NCI-H146 treated with DMSO at 0.1 percent for 48 hours (cell line): ENCODE results near the gene PYGB.

Experiments used
- DNase-seq: peaks from one replicate; lab custom pipeline; 2025; ENCODE audit not compliant: unreplicated experiment; lab: John Stamatoyannopoulos, UW

PYGB gene

GRCh38 chr20:25269057-25269832 is 21.4 kb downstream of the PYGB start:
- no peak for DNase-seq

- no peak for DNase-seq
Measured at GRCh38 chr20:25269833-25270170, 21.9 kb downstream of the PYGB start.

- DNase-seq: peak; percentile 93
Measured at GRCh38 chr20:25270829-25271251, 23.0 kb downstream of the PYGB start.

- no peak for DNase-seq
Measured at GRCh38 chr20:25271486-25272222, 23.8 kb downstream of the PYGB start.

GRCh38 chr20:25272223-25273000 is 24.5 kb downstream of the PYGB start:
- DNase-seq: no peak

DNA sequence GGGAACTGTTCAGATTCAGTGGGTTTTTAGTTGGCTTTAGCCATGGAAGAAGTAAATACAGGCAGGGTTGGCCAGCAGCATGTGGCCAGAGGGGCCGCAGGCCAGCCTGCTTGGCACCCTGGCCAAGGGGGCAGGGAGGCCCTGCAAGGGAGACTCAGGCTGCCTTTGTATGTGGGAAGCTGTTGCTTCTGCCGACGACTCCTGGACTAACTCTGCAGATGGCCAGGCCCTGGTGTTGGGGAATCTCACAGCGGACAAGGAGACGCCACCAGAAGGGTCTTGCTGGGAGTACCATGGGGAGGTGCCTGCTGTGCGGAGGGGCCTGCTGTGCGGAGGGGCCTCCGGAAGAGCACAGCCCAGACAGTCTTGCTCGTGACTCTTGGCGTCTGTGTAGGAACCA is 25.2 kb downstream of the PYGB start:
- no peak for DNase-seq

GRCh38 chr20:25273541-25274358 is 25.9 kb downstream of the PYGB start:
- no peak for DNase-seq

- DNase-seq: no peak
Measured at GRCh38 chr20:25274481-25274880, 26.6 kb downstream of the PYGB start.

DNA sequence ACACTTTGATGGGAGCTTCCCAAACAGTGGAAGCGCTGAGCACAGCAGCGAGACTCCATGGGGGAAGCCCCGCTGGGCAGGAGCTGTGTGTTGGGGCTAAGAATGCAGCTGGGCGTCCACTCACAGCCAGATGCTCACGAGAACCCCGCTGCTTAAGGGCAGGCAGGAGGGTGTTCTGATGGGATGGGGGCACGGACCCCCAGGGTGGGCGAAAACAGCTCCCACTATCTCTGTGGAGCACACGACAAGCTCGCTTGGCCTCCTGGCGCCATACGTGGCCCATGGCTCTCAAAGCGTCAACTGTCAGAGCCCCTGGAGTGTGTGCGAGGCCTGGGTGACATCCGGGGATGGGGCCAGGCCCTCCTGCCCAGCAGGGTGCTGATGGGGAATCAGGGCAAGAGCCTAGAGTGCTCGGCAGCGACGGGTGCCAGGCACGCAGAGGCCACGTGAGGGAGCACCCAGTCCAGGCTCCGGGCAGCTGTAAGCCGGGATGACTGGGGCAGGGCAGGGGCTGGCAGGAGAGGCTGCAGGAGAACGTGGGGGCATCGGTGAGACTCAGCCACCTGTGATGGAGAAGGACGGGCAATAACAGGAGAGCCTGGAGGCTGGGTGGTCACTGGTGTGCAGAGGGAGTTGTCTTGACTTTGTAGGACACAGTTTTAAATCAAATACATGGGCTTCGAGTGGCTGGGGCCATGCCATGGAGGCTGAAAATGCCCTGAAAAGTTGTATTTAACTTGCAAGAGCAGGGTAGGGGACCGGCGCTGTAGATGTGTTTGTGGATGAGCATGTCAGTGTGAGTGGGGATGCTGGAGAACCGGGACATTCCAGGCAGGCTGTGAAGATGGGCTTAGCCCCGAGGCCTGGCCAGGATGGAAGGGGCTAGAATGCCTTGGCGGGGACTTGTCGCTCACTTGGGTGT is 27.3 kb downstream of the PYGB start:
- DNase-seq: no peak

- DNase-seq: no peak
Measured at GRCh38 chr20:25275813-25276532, 28.1 kb downstream of the PYGB start.

GRCh38 chr20:25276533-25277050 is 28.7 kb downstream of the PYGB start:
- DNase-seq: no peak

DNA sequence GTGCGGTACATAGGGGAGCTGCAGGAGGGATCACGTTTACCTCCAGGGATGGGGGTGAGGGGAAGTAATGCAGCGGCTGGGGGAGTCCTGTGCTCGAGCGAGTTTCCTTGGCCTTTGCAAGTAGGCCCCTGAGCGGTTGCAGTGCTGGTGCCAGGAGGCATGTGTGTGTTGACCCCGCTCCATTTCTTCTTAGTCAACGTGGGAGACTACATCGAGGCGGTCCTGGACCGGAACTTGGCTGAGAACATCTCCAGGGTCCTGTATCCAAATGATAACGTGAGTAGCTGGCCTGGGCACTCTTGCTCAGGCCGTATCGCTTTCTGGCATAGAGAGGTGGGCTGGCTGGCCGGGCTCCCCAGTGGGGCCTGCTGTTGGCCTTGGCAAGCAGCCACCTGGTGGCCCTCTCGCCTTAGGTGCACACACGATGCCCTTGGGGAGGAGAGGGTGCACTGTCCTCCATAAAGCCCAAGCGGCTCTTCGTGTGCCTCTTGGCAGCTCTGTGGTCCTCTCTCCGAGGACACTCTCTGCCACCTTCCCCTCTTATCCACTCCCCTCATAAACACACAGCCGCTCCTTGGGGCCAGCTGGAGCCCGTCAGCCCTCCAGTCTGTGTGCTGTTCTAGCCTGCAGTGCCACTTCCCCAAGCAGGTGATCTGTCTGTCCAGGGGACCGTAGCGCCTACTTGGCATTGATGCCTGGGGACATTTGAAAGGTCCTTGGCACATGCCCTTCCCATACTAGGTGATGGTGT is 29.3 kb downstream of the PYGB start:
- DNase-seq: no peak

GRCh38 chr20:25277941-25278521 is 30.1 kb downstream of the PYGB start:
- no peak for DNase-seq

DNA sequence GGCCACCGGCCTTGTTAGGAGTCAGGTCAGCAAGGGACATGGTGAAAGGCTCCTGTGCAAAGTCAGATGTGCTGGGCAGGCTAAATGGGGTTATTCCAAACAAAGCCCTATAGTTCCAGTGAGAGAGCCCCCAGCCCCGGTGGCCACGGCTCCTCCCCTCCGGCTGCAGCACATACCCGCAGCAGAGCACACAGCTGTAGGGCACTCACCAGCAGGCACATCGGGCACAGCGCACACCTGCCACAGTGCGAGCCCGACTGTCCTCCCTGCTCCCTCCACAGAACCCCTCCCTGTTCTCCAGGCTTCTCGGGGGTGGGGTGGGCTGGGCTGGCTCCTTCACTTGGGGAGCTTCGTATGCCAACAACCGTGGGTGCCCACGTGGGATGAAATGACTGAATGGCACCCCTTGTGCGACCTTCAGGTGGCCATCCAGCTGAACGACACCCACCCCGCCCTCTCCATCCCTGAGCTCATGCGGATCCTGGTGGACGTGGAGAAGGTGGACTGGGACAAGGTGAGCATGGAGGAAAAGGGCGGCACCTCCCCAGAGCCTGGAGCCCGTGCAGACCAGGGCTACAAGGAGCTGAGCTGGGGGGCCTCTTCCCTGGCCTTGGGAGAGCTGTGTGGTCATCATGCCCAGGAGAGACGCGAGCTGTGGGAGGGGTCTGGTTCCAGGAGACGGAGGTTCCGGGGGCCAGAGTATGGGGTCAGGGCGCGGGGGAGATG is 30.9 kb downstream of the PYGB start:
- no peak for DNase-seq

DNA sequence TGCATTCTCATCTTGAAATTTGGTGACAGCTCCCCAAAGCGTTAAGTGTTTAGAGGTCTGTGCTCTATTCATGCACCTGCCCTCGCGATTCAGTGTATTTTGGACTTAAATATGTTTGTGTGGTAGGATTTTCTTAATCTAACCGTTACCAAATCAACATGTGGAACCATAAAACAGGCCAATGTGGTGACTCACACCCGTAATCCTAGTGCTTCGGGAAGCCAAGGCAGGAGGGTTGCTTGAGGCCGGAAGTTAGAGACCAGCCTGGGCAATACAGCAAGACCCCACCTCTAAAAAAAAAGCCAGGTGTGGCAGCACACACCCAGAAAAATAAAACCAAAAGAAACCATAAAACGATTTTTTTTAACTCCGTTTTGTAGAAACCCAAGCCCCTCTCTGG is 31.5 kb downstream of the PYGB start:
- DNase-seq: no peak

DNA sequence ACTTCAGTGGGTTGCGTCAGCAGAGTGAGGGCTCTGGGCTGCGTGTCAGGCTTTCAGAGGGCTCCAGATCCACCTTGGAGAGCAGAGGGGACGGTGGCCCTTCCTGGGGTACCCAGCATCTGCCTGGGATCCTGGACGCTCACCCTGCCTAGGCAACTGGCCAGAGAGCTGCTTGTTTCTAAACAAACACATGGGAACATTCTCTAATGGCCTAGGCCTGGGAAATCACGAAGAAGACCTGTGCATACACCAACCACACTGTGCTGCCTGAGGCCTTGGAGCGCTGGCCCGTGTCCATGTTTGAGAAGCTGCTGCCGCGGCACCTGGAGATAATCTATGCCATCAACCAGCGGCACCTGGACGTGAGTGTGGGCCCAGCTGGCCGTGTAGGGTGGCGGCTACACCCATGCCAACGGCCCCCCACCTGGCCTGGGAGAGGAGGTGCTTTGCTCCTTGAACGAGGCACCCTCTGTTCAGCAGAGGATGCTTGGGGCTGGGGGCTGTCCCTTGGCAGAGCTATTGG is 32.2 kb downstream of the PYGB start:
- peak; percentile 73 for DNase-seq
